Ishikawa (cell line): ENCODE measurements around the gene FAM162A.

ENCODE experiments used
- CEBPB ChIP-seq: IDR thresholded peaks from 2 replicates; pipeline ENCODE4 v1.6.1; 2012
- CREB1 ChIP-seq: IDR thresholded peaks from 2 replicates; pipeline ENCODE4 v1.6.1; 2012; ENCODE audit warnings: low read depth
- EGR1 ChIP-seq: IDR thresholded peaks from 2 replicates; pipeline ENCODE4 v1.6.1; 2012
- EP300 ChIP-seq: IDR thresholded peaks from 2 replicates; pipeline ENCODE4 v1.6.1; 2012; ENCODE audit warnings: borderline replicate concordance
- FOXM1 ChIP-seq: IDR thresholded peaks from 2 replicates; pipeline ENCODE4 v1.6.1; 2012; ENCODE audit warnings: low read depth, borderline replicate concordance
- MAX ChIP-seq: IDR thresholded peaks from 2 replicates; pipeline ENCODE4 v1.6.1; 2012
- NFIC ChIP-seq: IDR thresholded peaks from 2 replicates; pipeline ENCODE4 v1.6.1; 2012
- RAD21 ChIP-seq: IDR thresholded peaks from 2 replicates; pipeline ENCODE4 v1.6.1; 2012; ENCODE audit warnings: low read depth
- TAF1 ChIP-seq: IDR thresholded peaks from 2 replicates; pipeline ENCODE4 v1.6.1; 2012; ENCODE audit warnings: low read depth, mild to moderate bottlenecking
- TCF12 ChIP-seq: IDR thresholded peaks from 2 replicates; pipeline ENCODE4 v1.6.1; 2012; ENCODE audit warnings: low read depth
- TEAD4 ChIP-seq: IDR thresholded peaks from 2 replicates; pipeline ENCODE4 v1.6.1; 2012
- YY1 ChIP-seq: IDR thresholded peaks from 2 replicates; pipeline ENCODE4 v1.6.1; 2012; ENCODE audit warnings: low read depth
- ZBTB7A ChIP-seq: IDR thresholded peaks from 2 replicates; pipeline ENCODE4 v1.6.1; 2012; ENCODE audit warnings: low read depth
- TF ChIP-seq, protein P1 (sequence below): IDR thresholded peaks from 2 replicates; pipeline ENCODE4 v1.6.1; 2012; ENCODE audit warnings: low read depth, mild to moderate bottlenecking
- TF ChIP-seq, protein P2 (sequence below): IDR thresholded peaks from 2 replicates; pipeline ENCODE4 v1.6.1; 2012

Gene FAM162A

DNA sequence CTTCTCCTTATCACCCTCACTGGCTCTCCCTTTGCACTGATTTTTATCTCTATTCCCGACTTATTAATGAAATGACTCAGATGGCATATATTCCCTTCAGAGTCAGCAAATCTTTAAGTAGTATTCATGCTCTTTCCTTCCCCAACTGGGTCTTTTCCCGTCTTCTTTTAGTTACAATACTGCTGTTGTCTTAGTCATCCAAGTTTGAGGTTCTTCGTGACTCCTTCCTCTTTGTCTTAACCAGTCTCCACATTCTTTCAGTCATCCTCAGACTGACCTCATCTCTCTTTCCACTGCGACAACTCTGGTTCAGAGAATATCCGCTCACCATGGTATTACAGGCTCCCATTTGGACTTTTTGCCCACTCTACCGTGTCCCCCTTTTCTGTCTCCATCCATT is 19.5 kb downstream of the FAM162A start:
- TF ChIP-seq TEAD4 (no peak), TAF1 (no peak), NFIC (no peak), CREB1 (no peak), RAD21 (no peak), YY1 (no peak), EGR1 (no peak), MAX (no peak), TCF12 (no peak), FOXM1 (no peak), CEBPB (no peak), ZBTB7A (no peak), EP300 (no peak)
- TF ChIP-seq, protein P1, sequence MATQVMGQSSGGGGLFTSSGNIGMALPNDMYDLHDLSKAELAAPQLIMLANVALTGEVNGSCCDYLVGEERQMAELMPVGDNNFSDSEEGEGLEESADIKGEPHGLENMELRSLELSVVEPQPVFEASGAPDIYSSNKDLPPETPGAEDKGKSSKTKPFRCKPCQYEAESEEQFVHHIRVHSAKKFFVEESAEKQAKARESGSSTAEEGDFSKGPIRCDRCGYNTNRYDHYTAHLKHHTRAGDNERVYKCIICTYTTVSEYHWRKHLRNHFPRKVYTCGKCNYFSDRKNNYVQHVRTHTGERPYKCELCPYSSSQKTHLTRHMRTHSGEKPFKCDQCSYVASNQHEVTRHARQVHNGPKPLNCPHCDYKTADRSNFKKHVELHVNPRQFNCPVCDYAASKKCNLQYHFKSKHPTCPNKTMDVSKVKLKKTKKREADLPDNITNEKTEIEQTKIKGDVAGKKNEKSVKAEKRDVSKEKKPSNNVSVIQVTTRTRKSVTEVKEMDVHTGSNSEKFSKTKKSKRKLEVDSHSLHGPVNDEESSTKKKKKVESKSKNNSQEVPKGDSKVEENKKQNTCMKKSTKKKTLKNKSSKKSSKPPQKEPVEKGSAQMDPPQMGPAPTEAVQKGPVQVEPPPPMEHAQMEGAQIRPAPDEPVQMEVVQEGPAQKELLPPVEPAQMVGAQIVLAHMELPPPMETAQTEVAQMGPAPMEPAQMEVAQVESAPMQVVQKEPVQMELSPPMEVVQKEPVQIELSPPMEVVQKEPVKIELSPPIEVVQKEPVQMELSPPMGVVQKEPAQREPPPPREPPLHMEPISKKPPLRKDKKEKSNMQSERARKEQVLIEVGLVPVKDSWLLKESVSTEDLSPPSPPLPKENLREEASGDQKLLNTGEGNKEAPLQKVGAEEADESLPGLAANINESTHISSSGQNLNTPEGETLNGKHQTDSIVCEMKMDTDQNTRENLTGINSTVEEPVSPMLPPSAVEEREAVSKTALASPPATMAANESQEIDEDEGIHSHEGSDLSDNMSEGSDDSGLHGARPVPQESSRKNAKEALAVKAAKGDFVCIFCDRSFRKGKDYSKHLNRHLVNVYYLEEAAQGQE: no peak
- TF ChIP-seq, protein P2, sequence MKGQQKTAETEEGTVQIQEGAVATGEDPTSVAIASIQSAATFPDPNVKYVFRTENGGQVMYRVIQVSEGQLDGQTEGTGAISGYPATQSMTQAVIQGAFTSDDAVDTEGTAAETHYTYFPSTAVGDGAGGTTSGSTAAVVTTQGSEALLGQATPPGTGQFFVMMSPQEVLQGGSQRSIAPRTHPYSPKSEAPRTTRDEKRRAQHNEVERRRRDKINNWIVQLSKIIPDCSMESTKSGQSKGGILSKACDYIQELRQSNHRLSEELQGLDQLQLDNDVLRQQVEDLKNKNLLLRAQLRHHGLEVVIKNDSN: no peak

- TF ChIP-seq TAF1 (no peak), EGR1 (no peak), ZBTB7A (no peak), RAD21 (no peak), EP300 (no peak), FOXM1 (no peak)
- TF ChIP-seq, protein P2: no peak
- TF ChIP-seq, protein P1: no peak
These were observed 21.0 kb downstream of the FAM162A start for GRCh38 chr3:122405015-122405414.

GRCh38 chr3:122406198-122406597 is 22.2 kb downstream of the FAM162A start:
- TF ChIP-seq CREB1 (no peak), TAF1 (no peak), TCF12 (no peak), MAX (no peak), EP300 (no peak), ZBTB7A (no peak), TEAD4 (no peak), CEBPB (no peak), NFIC (no peak), YY1 (no peak), FOXM1 (no peak)
- TF ChIP-seq, protein P2: no peak

- TF ChIP-seq CREB1 (no peak), EGR1 (no peak), EP300 (no peak), RAD21 (no peak), TAF1 (no peak), TEAD4 (no peak), MAX (no peak)
- TF ChIP-seq, protein P2: no peak
These were observed 24.0 kb downstream of the FAM162A start for GRCh38 chr3:122407946-122408345.

- TF ChIP-seq FOXM1: no peak
- no peak for TF ChIP-seq RAD21
These were observed 25.5 kb downstream of the FAM162A start for GRCh38 chr3:122409446-122409845.

GRCh38 chr3:122410111-122410510 is 26.1 kb downstream of the FAM162A start:
- no peak for TF ChIP-seq CEBPB
- no peak for TF ChIP-seq TAF1
- TF ChIP-seq, protein P1: no peak
- no peak for TF ChIP-seq NFIC
- no peak for TF ChIP-seq MAX
- TF ChIP-seq FOXM1: no peak
- no peak for TF ChIP-seq EGR1
- TF ChIP-seq, protein P2: no peak
- no peak for TF ChIP-seq TEAD4
- TF ChIP-seq YY1: no peak
- TF ChIP-seq ZBTB7A: no peak
- no peak for TF ChIP-seq TCF12
- TF ChIP-seq CREB1: no peak
- TF ChIP-seq RAD21: no peak
- no peak for TF ChIP-seq EP300
